HCT116 (cell line): ENCODE data around the gene SUPT4H1. TPM values are rescaled to one million over a fixed set of nuclear protein-coding genes. Genes with fewer than 3 reads are reported as not detected.

Experiments used
- ATAC-seq: fragments of 200-7000 bp; cut with Tn5 transposase; 2 replicates; pipeline ENCODE4 v1.9.1; 2020; ENCODE audit warnings: mild to moderate bottlenecking, moderate library complexity
- BruUV-seq: library from RNA; stranded (reverse); fragments of 400-500 nt; replicated peaks from 2 replicates; lab custom pipeline; 2021; lab: Mats Ljungman, UMichigan
- CTCF ChIA-PET: fragments of 300-600 bp; sonication (Branson Sonifier 250); formaldehyde crosslinking; loops from one replicate; lab custom pipeline; 2021; ENCODE audit warnings: antibody characterized with exemption; lab: Charles Lee
- POLR2A ChIA-PET: fragments of 300-600, 350-600 bp; sonication (Branson Sonifier 250); formaldehyde crosslinking; loops from one replicate; lab custom pipeline; 2021; ENCODE audit warnings: antibody characterized with exemption; lab: Charles Lee
- RAD21 ChIA-PET, 2 experiments: fragments of 300-600 bp; sonication (Branson Sonifier 250); formaldehyde crosslinking; loops; one replicate each; lab custom pipeline; 2023; ENCODE audit warnings: low total read pairs in 2 of 2; ENCODE audit not compliant: uncharacterized antibody in 2 of 2, unreplicated experiment in 2 of 2, low non-redundant PET in 1 of 2; lab: Charles Lee
- DNase-seq: peaks from one replicate; pipeline ENCODE4 v3.0.0-alpha.2; 2010; ENCODE audit warnings: low read depth, low spot score
- H2AFZ ChIP-seq: fragments of 200-600 bp; shearing (Covaris generic), sonication (generic); 2 replicates; pipeline ENCODE4 v1.6.1; 2017; ENCODE audit warnings: low read depth, mixed run types, mixed read lengths, antibody characterized with exemption, low read length; ENCODE audit not compliant: poor library complexity, severe bottlenecking
- H3K27ac ChIP-seq: 2 replicates; pipeline ENCODE4 v1.5.1; 2012; ENCODE audit warnings: low read depth, low read length
- H3K27me3 ChIP-seq: fragments of 200-600 bp; sonication (generic); 2 replicates; pipeline ENCODE4 v1.6.1; 2016; ENCODE audit warnings: mixed run types, low read length, mixed read lengths; ENCODE audit not compliant: insufficient read depth
- H3K36me3 ChIP-seq, 2 experiments: fragments of 200-500 bp in 1 of 2; fragments of 200-600 bp in 1 of 2; sonication (Bioruptor generic) in 1 of 2; sonication (generic) in 1 of 2; 2 replicates each; pipeline versions ENCODE4 v1.5.1 to v1.6.1; 2014 to 2016; ENCODE audit warnings: low read length in 2 of 2, inconsistent platforms in 1 of 2, mixed read lengths in 1 of 2, mixed run types in 1 of 2; ENCODE audit not compliant: insufficient read depth in 2 of 2, control insufficient read depth in 1 of 2
- H3K4me1 ChIP-seq, 2 experiments: fragments of 200-600 bp in 1 of 2; sonication (generic) in 1 of 2; 2 replicates each; pipeline versions ENCODE4 v1.5.1 to v1.6.1; 2012 to 2017; ENCODE audit warnings: low read length in 2 of 2, inconsistent platforms in 1 of 2, mild to moderate bottlenecking in 1 of 2, mixed read lengths in 1 of 2, mixed run types in 1 of 2, moderate library complexity in 1 of 2; ENCODE audit not compliant: insufficient read depth in 2 of 2, control insufficient read depth in 1 of 2
- H3K4me2 ChIP-seq: fragments of 200-600 bp; sonication (generic); 2 replicates; pipeline ENCODE4 v1.6.1; 2017; ENCODE audit warnings: mixed run types, low read length, mixed read lengths
- H3K4me3 ChIP-seq, 2 experiments: fragments of 200-600 bp in 1 of 2; sonication (generic) in 1 of 2; replicated peaks in 1 of 2; 2 replicates each; pipeline ENCODE4 v1.5.1; 2011 to 2016; ENCODE audit warnings: low read length in 2 of 2, control low read depth in 1 of 2, low read depth in 1 of 2, mild to moderate bottlenecking in 1 of 2, mixed read lengths in 1 of 2, mixed run types in 1 of 2
- H3K79me2 ChIP-seq: fragments of 200-600 bp; sonication (generic); 2 replicates; pipeline ENCODE4 v1.6.1; 2017; ENCODE audit warnings: mild to moderate bottlenecking, mixed run types, low read length, moderate library complexity, mixed read lengths; ENCODE audit not compliant: insufficient read depth
- H3K9ac ChIP-seq: fragments of 200-600 bp; sonication (generic); 2 replicates; pipeline ENCODE4 v1.6.1; 2016; ENCODE audit warnings: low read length, mixed read lengths
- H3K9me2 ChIP-seq: fragments of 200-600 bp; sonication (generic), shearing (Covaris generic); 2 replicates; pipeline ENCODE4 v1.6.1; 2017; ENCODE audit warnings: mixed run types, mild to moderate bottlenecking, moderate library complexity; ENCODE audit not compliant: insufficient read depth
- H3K9me3 ChIP-seq, 2 experiments: fragments of 200-500 bp in 1 of 2; fragments of 200-600 bp in 1 of 2; sonication (Bioruptor generic) in 1 of 2; sonication (generic) in 1 of 2; 2 replicates each; pipeline ENCODE4 v1.6.1; 2014 to 2017; ENCODE audit warnings: low read length in 2 of 2, mixed read lengths in 2 of 2, inconsistent platforms in 1 of 2, low read depth in 1 of 2, mild to moderate bottlenecking in 1 of 2, mixed run types in 1 of 2, moderate library complexity in 1 of 2; ENCODE audit not compliant: control insufficient read depth in 1 of 2, insufficient read depth in 1 of 2
- H4K20me1 ChIP-seq: fragments of 200-600 bp; sonication (generic), shearing (Covaris generic); 2 replicates; pipeline ENCODE4 v1.6.1; 2017; ENCODE audit warnings: mixed run types, mild to moderate bottlenecking, moderate library complexity; ENCODE audit not compliant: insufficient read depth
- CEBPB ChIP-seq: IDR thresholded peaks from 2 replicates; pipeline ENCODE4 v1.6.1; 2012; ENCODE audit warnings: low read depth
- ELF1 ChIP-seq: IDR thresholded peaks from 2 replicates; pipeline ENCODE4 v1.6.1; 2012; ENCODE audit warnings: low read depth, borderline replicate concordance
- EZH2 ChIP-seq: fragments of 200-600 bp; sonication (generic); IDR thresholded peaks from 2 replicates; pipeline ENCODE4 v1.6.1; 2017; ENCODE audit warnings: antibody characterized with exemption, mixed run types
- EZH2phosphoT487 ChIP-seq: fragments of 200-600 bp; IDR thresholded peaks from 2 replicates; pipeline ENCODE4 v1.6.1; 2018; ENCODE audit warnings: antibody characterized with exemption, borderline replicate concordance
- POLR2A ChIP-seq: IDR thresholded peaks from 2 replicates; pipeline ENCODE4 v1.7.0; 2011; ENCODE audit warnings: borderline replicate concordance; ENCODE audit not compliant: insufficient read depth, insufficient read length; ENCODE audit errors: extremely low read depth
- POLR2AphosphoS5 ChIP-seq: IDR thresholded peaks from 2 replicates; pipeline ENCODE4 v1.6.1; 2011; ENCODE audit warnings: mild to moderate bottlenecking, low read depth, low read length, moderate library complexity
- SIN3A ChIP-seq: IDR thresholded peaks from 2 replicates; pipeline ENCODE4 v1.6.1; 2012; ENCODE audit warnings: low read depth
- SP1 ChIP-seq: IDR thresholded peaks from 2 replicates; pipeline ENCODE4 v1.6.1; 2012; ENCODE audit warnings: low read depth
- SRF ChIP-seq: IDR thresholded peaks from 2 replicates; pipeline ENCODE4 v1.6.1; 2012; ENCODE audit warnings: low read depth
- TCF7L2 ChIP-seq: IDR thresholded peaks from 2 replicates; pipeline ENCODE4 v1.7.0; 2011; ENCODE audit warnings: borderline replicate concordance, inconsistent platforms; ENCODE audit not compliant: insufficient read depth, insufficient read length; ENCODE audit errors: extremely low read depth
- YY1 ChIP-seq: IDR thresholded peaks from 2 replicates; pipeline ENCODE4 v1.6.1; 2011; ENCODE audit warnings: low read length, low read depth, moderate library complexity, mild to moderate bottlenecking; ENCODE audit not compliant: insufficient replicate concordance; ENCODE audit errors: extremely low read depth
- ZBTB33 ChIP-seq: IDR thresholded peaks from 2 replicates; pipeline ENCODE4 v1.6.1; 2011; ENCODE audit warnings: mild to moderate bottlenecking, low read length, moderate library complexity; ENCODE audit not compliant: insufficient replicate concordance; ENCODE audit errors: extremely low read depth
- ZNF274 ChIP-seq: fragments of 200-500 bp; sonication (Bioruptor generic); IDR thresholded peaks from 2 replicates; pipeline ENCODE4 v1.6.1; 2014; ENCODE audit warnings: mild to moderate bottlenecking, low read depth, low read length, inconsistent platforms
- intact Hi-C: fragments of 100-400 bp; cut with micrococcal nuclease; formaldehyde crosslinking; loops from 2 replicates; pipeline ENCODE4 v1.10.0; 2022
- total RNA-seq: library from RNA; stranded (reverse); gene quantifications from one replicate; pipeline ENCODE4 v1.2.1, GENCODE V29; 2021; ENCODE audit not compliant: unreplicated experiment
- TF ChIP-seq, protein P1 (sequence below): IDR thresholded peaks from 2 replicates; pipeline ENCODE4 v1.6.1; 2012
- TF ChIP-seq, protein P2 (sequence below): IDR thresholded peaks from 2 replicates; pipeline ENCODE4 v1.6.1; 2012; ENCODE audit warnings: low read depth

SUPT4H1 gene
- total RNA-seq, 1 experiment from 2014 or later: 118 TPM

DNA sequence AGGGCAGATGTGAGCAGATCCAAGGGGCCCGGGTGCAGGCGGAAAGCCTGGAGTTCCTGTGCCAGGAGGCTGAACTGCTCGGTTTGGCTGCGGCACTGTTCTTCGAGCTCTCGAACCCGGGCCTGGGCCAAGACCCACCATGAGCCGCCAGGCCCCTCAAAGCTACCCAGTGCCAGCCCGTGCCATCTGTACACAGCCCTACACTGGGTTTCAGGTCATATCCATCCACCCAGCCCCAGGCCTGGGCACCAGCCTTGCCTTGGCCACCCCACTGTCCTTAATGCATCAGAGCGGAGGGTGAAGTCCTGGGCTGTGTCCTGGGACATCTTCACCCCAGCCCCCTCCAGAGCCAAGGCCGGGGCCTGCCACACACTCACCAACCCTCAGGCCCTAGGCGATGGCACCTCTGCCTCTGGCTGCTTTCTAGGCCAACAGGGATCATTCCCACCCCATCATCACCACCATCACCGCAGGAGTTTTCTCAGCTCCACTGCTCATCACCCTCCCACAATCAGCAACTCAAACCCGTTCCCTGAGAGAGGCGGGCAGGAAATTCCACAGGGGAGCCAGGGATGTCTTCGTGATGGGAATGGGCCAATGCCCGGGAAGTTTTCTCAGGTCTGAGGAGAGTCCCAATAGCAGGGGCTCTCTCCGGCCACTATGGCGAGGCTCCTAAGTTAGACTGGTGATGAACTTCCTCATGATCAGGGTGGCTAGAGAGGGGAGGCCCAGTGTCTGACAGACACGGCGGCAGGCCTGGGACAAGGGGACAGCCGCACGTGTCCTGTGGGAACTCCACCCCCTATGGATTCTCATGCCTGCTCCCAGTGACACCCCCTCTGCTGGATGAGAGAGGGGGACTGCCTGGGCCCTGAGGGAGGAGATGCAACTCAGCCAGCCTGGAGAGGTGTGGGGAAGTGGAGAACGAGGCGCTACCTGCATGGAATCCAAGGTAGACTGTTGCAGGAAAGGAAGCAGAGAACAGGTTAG lies 32.5 kb downstream of the SUPT4H1 start:
- H3K27me3 ChIP-seq: no peaks in the 10 kb centered on the region
- no peaks in the 10 kb centered on the region for H3K9me3 ChIP-seq
- no peak overlapping the region for H3K4me3 ChIP-seq
- intact Hi-C loops: loop anchor here (5.0 to 10.0 kb wide), 2 partner anchors 198 to 685 kb away; no protein-coding TSS in a partner anchor
- H3K9me2 ChIP-seq: no peaks in the 10 kb centered on the region
- no peak overlapping the region for H3K4me2 ChIP-seq
- H2AFZ ChIP-seq: no peak overlapping the region
- H4K20me1 ChIP-seq: no peaks in the 10 kb centered on the region
- no peaks in the 10 kb centered on the region for H3K36me3 ChIP-seq
- H3K79me2 ChIP-seq: no peaks in the 10 kb centered on the region
- BruUV-seq: no TSS peak
- ATAC-seq (no peak), DNase-seq (no peak)
- peaks cover 8 to 17% of the 10 kb centered on the region in 2 experiments; a peak in 3 of 4 replicates for H3K4me1 ChIP-seq
- RAD21 ChIA-PET: no interaction called here
- H3K27ac ChIP-seq: no peak overlapping the region
- TF ChIP-seq CEBPB: no peak
- TF ChIP-seq ZBTB33: no peak
- TF ChIP-seq, protein P1, sequence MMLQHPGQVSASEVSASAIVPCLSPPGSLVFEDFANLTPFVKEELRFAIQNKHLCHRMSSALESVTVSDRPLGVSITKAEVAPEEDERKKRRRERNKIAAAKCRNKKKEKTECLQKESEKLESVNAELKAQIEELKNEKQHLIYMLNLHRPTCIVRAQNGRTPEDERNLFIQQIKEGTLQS: no peak
- TF ChIP-seq EZH2: no peak
- TF ChIP-seq EZH2phosphoT487: no peak
- TF ChIP-seq SP1: no peak
- TF ChIP-seq, protein P2, sequence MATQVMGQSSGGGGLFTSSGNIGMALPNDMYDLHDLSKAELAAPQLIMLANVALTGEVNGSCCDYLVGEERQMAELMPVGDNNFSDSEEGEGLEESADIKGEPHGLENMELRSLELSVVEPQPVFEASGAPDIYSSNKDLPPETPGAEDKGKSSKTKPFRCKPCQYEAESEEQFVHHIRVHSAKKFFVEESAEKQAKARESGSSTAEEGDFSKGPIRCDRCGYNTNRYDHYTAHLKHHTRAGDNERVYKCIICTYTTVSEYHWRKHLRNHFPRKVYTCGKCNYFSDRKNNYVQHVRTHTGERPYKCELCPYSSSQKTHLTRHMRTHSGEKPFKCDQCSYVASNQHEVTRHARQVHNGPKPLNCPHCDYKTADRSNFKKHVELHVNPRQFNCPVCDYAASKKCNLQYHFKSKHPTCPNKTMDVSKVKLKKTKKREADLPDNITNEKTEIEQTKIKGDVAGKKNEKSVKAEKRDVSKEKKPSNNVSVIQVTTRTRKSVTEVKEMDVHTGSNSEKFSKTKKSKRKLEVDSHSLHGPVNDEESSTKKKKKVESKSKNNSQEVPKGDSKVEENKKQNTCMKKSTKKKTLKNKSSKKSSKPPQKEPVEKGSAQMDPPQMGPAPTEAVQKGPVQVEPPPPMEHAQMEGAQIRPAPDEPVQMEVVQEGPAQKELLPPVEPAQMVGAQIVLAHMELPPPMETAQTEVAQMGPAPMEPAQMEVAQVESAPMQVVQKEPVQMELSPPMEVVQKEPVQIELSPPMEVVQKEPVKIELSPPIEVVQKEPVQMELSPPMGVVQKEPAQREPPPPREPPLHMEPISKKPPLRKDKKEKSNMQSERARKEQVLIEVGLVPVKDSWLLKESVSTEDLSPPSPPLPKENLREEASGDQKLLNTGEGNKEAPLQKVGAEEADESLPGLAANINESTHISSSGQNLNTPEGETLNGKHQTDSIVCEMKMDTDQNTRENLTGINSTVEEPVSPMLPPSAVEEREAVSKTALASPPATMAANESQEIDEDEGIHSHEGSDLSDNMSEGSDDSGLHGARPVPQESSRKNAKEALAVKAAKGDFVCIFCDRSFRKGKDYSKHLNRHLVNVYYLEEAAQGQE: no peak
- no peak for TF ChIP-seq TCF7L2
- TF ChIP-seq ZNF274: no peak
- no peak for TF ChIP-seq POLR2AphosphoS5
- TF ChIP-seq ELF1: no peak
- TF ChIP-seq SRF: no peak
- TF ChIP-seq POLR2A: no peak
- TF ChIP-seq SIN3A: no peak
- TF ChIP-seq YY1: no peak
- POLR2A ChIA-PET: no interaction called here
- CTCF ChIA-PET: interaction anchor here (7.6 kb wide), 1 partner anchor 128 kb away, joined by 124 read pairs; no protein-coding TSS in a partner anchor
- no peak overlapping the region for H3K9ac ChIP-seq
